NOMO-1 treated with DMSO at 0.1 percent for 48 hours (cell line): ENCODE measurements around the gene COX20.

ENCODE experiments used
- DNase-seq: peaks from one replicate; lab custom pipeline; 2025; ENCODE audit not compliant: unreplicated experiment; lab: John Stamatoyannopoulos, UW

The COX20 gene

GRCh38 chr1:244869950-244870349 is 34.5 kb downstream of the COX20 start:
- DNase-seq: no peak

GRCh38 chr1:244874974-244875579 is 39.6 kb downstream of the COX20 start:
- DNase-seq: no peak

GRCh38 chr1:244876228-244876910 is 40.9 kb downstream of the COX20 start:
- no peak for DNase-seq

GRCh38 chr1:244878681-244879080 is 43.2 kb downstream of the COX20 start:
- no peak for DNase-seq

- DNase-seq: no peak
Measured at GRCh38 chr1:244881552-244882280, 46.3 kb downstream of the COX20 start.

- no peak for DNase-seq
Measured at GRCh38 chr1:244887281-244887680, 51.8 kb downstream of the COX20 start.

GRCh38 chr1:244893836-244894235 is 58.4 kb downstream of the COX20 start:
- no peak for DNase-seq
